ENCODE results near the gene IL1R2. TPM values are rescaled to one million over a fixed set of nuclear protein-coding genes. Genes with fewer than 3 reads are reported as not detected.

The IL1R2 gene
- total and polyA plus RNA-seq, 2 of the 13 experiments (the other 11 are each of a cell fraction or from before 2014, with no cell fraction given), result 3.6 to 7.3 TPM

GRCh38 chr2:102058293-102058833 lies 66.6 kb downstream of the IL1R2 start (continued):
- TF ChIP-seq ZNF407 (CRISPR knock-in tag; IDR thresholded peaks at IDR 0.05; ENCODE audit: not compliant biosample characterization) (peak; percentile 15), RBM22 (optimal IDR thresholded peaks at IDR 0.05; ENCODE audit: low read length) (peak; percentile 48), MTF2 (CRISPR knock-in tag; IDR thresholded peaks at IDR 0.05; ENCODE audit: borderline replicate concordance) (0 out of 2 replicates have a peak, but pooled peaks have one; percentile 56), ZNF44 (CRISPR knock-in tag; IDR thresholded peaks at IDR 0.05) (peak; percentile 27; the same call in 1 of the 2 replicates), KLF16 (CRISPR knock-in tag; IDR thresholded peaks at IDR 0.05) (no peak), MED8 (CRISPR knock-in tag; IDR thresholded peaks at IDR 0.05; ENCODE audit: insufficient replicate concordance) (no peak), ZNF703 (CRISPR knock-in tag; IDR thresholded peaks at IDR 0.05; ENCODE audit: borderline replicate concordance) (peak; percentile 6; the same call in 1 of the 2 replicates), ZNF572 (CRISPR knock-in tag; IDR thresholded peaks at IDR 0.05) (0 out of 2 replicates have a peak, but pooled peaks have one; percentile 16), RELA (CRISPR knock-in tag; IDR thresholded peaks at IDR 0.05) (no peak)
